Endothelial cell (in vitro differentiated cells): ENCODE data around the gene NR0B1. TPM values are rescaled to one million over a fixed set of nuclear protein-coding genes. Genes with fewer than 3 reads are reported as not detected.

Experiments used
- DNase-seq: peaks from one replicate; pipeline ENCODE4 v3.0.0; 2021; ENCODE audit warnings: low spot score
- H3K27ac Mint-ChIP-seq: one replicate; pipeline ENCODE4 v1.8.0; 2021; ENCODE audit warnings: mixed read lengths, inconsistent platforms; ENCODE audit not compliant: unreplicated experiment
- H3K27me3 Mint-ChIP-seq: one replicate; pipeline ENCODE4 v1.8.0; 2021; ENCODE audit warnings: mild to moderate bottlenecking, moderate library complexity, mixed read lengths, inconsistent platforms; ENCODE audit not compliant: unreplicated experiment
- H3K36me3 Mint-ChIP-seq: one replicate; pipeline ENCODE4 v1.8.0; 2021; ENCODE audit warnings: mild to moderate bottlenecking, low read depth, mixed read lengths, inconsistent platforms; ENCODE audit not compliant: unreplicated experiment
- H3K4me1 Mint-ChIP-seq: one replicate; pipeline ENCODE4 v1.8.0; 2021; ENCODE audit warnings: mild to moderate bottlenecking, mixed read lengths, inconsistent platforms; ENCODE audit not compliant: unreplicated experiment
- H3K4me3 Mint-ChIP-seq: one replicate; pipeline ENCODE4 v1.8.0; 2021; ENCODE audit warnings: mild to moderate bottlenecking, mixed read lengths, inconsistent platforms; ENCODE audit not compliant: unreplicated experiment
- H3K9me3 Mint-ChIP-seq: one replicate; pipeline ENCODE4 v1.8.0; 2021; ENCODE audit warnings: mixed read lengths, inconsistent platforms; ENCODE audit not compliant: unreplicated experiment
- long read RNA-seq: library from polyadenylated mRNA; unstranded; transcript quantifications from one replicate; pipeline ENCODE4 v2.0.0, GENCODE V29; 2020; ENCODE audit not compliant: unreplicated experiment
- total RNA-seq: library from RNA; stranded (reverse); fragmentation: NEBNext Ultra II Directional; extraction: Animal tissue kit (Norgen Biotek cat#: 25700); gene quantifications from one replicate; pipeline ENCODE4 v1.2.1, GENCODE V29; 2021; ENCODE audit not compliant: unreplicated experiment
- TF ChIP-seq, protein P1 (sequence below): fragments of 200-600 bp; sonication (generic); IDR thresholded peaks from one replicate; pipeline ENCODE4 v1.5.0; 2021; ENCODE audit warnings: antibody characterized with exemption; ENCODE audit not compliant: unreplicated experiment

The NR0B1 gene, protein sequence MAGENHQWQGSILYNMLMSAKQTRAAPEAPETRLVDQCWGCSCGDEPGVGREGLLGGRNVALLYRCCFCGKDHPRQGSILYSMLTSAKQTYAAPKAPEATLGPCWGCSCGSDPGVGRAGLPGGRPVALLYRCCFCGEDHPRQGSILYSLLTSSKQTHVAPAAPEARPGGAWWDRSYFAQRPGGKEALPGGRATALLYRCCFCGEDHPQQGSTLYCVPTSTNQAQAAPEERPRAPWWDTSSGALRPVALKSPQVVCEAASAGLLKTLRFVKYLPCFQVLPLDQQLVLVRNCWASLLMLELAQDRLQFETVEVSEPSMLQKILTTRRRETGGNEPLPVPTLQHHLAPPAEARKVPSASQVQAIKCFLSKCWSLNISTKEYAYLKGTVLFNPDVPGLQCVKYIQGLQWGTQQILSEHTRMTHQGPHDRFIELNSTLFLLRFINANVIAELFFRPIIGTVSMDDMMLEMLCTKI
- total RNA-seq, result not detected
- long read RNA-seq, result 0 reads

- no peaks in the 10 kb centered on the region for H3K4me1 Mint-ChIP-seq
- TF ChIP-seq, protein P1, sequence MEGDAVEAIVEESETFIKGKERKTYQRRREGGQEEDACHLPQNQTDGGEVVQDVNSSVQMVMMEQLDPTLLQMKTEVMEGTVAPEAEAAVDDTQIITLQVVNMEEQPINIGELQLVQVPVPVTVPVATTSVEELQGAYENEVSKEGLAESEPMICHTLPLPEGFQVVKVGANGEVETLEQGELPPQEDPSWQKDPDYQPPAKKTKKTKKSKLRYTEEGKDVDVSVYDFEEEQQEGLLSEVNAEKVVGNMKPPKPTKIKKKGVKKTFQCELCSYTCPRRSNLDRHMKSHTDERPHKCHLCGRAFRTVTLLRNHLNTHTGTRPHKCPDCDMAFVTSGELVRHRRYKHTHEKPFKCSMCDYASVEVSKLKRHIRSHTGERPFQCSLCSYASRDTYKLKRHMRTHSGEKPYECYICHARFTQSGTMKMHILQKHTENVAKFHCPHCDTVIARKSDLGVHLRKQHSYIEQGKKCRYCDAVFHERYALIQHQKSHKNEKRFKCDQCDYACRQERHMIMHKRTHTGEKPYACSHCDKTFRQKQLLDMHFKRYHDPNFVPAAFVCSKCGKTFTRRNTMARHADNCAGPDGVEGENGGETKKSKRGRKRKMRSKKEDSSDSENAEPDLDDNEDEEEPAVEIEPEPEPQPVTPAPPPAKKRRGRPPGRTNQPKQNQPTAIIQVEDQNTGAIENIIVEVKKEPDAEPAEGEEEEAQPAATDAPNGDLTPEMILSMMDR, result no peak
- H3K9me3 Mint-ChIP-seq, result no peaks in the 10 kb centered on the region
- no peak within 1 kb of the TSS for H3K27ac Mint-ChIP-seq
- H3K4me3 Mint-ChIP-seq, result no peak within 1 kb of the TSS
- no peaks in the 10 kb centered on the region for H3K36me3 Mint-ChIP-seq
- peak; percentile 3 for DNase-seq
- H3K27me3 Mint-ChIP-seq, result peaks cover 6% of the 10 kb centered on the region
These were observed at the start of gene NR0B1 for GRCh38 chrX:30309139-30309571. NR0B1 (minus strand) TSS chrX:30309390; CDS start chrX:30309363, 27 bp downstream.

DNA sequence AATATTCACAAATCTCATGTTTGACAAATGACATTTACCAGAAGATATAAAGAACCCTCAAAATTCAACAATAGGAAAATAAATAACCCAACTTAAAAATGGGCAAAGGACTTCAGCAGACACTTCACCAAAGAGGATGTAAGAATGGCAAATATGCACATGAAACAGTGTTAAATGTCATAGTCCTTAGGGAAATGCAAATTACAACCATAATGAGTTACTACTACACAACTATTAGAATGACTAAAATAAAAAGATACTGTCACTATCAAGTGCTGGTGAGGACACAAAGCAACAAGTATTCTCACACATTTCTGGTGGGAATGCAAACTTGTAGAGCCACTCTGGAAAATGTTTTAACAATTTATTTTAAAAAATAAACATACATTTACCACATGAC lies 40.8 kb upstream of the NR0B1 start:
- Mint-ChIP-seq H3K36me3 (no peaks in the 10 kb centered on the region), H3K4me3 (no peak overlapping the region), H3K27me3 (no peaks in the 10 kb centered on the region), H3K27ac (no peak overlapping the region), H3K9me3 (no peaks in the 10 kb centered on the region), H3K4me1 (no peaks in the 10 kb centered on the region)
- TF ChIP-seq, protein P1, result no peak
- no peak for DNase-seq

DNA sequence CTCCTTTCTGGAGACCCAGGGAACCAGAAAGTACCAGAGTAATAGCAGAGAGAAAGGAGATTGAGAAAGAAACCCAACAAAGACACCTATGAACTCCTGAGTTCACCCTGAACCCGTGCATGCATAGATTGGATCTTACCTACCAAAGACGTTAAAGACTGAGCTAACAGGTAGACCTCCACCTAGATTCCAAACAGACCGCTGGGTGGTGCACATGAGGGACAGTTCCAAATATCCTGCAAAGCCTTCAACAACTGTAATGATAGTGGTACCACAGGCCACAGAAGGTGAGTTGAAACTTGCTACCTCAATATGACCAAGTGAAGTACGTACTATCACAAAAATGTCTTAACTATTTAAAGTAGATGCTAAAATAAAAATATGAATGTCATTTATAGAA lies 34.0 kb upstream of the NR0B1 start:
- Mint-ChIP-seq H3K4me3 (no peak overlapping the region), H3K4me1 (no peaks in the 10 kb centered on the region), H3K27me3 (peaks cover 2% of the 10 kb centered on the region), H3K36me3 (no peaks in the 10 kb centered on the region), H3K27ac (no peak overlapping the region), H3K9me3 (no peaks in the 10 kb centered on the region)
- no peak for DNase-seq
- TF ChIP-seq, protein P1, result no peak

DNA sequence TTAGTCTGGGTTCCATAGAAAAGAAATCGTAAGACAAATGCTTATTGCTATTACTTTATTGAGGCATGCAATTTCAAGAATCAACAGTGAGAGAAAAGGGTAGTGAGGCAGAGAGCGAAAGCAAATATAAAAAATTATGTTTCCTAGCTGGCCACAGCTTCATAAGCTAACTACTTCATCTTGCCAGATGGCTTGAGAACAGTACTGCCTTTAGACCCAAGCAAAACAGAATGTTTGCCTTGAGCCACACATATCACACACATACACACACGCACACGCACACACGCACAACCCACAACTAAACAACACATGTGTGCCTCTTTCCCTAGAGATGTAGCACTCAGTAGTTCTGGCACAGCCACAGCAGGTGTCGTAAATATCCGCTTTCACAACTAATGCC lies 31.6 kb upstream of the NR0B1 start:
- H3K4me1 Mint-ChIP-seq, result no peaks in the 10 kb centered on the region
- no peak for DNase-seq
- TF ChIP-seq, protein P1, result no peak
- no peak overlapping the region for H3K27ac Mint-ChIP-seq
- H3K27me3 Mint-ChIP-seq, result peaks cover 2% of the 10 kb centered on the region
- H3K4me3 Mint-ChIP-seq, result no peak overlapping the region
- no peaks in the 10 kb centered on the region for H3K9me3 Mint-ChIP-seq
- H3K36me3 Mint-ChIP-seq, result no peaks in the 10 kb centered on the region

DNA sequence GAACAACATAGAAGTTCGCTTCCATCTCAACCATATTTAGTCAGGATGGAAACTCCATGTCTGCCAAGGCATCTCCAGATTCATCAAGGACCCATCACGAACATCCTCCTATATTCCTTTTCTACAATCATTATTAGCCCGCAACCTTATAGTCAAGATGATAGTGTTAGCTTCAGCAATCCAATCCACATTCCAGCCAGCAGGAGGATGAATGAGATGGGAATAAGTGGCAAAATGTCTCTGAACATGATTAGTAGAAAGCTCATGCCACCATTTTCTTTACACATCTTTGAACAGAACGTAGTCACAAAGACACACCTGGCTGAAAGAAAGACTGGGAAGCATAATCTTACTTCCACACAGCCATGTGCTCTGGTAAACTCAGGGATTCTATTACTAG lies 18.6 kb upstream of the NR0B1 start:
- Mint-ChIP-seq H3K4me3 (no peak overlapping the region), H3K9me3 (no peaks in the 10 kb centered on the region), H3K36me3 (no peaks in the 10 kb centered on the region), H3K27me3 (no peaks in the 10 kb centered on the region), H3K4me1 (no peaks in the 10 kb centered on the region), H3K27ac (no peak overlapping the region)
- TF ChIP-seq, protein P1, result no peak
- DNase-seq, result no peak
